ENCODE measurements around the gene CCDC197.

Gene CCDC197

GRCh38 chr14:94045101-94045500 is 48.0 kb downstream of the CCDC197 start:
- no peak for DNase-seq

GRCh38 chr14:94045563-94046345 is 48.7 kb downstream of the CCDC197 start:
- DNase-seq = no peak

- no peak for DNase-seq
Observed at GRCh38 chr14:94046696-94047250, 49.7 kb downstream of the CCDC197 start.

GRCh38 chr14:94047581-94047980 is 50.5 kb downstream of the CCDC197 start:
- no peak for DNase-seq

GRCh38 chr14:94048691-94049624 is 51.9 kb downstream of the CCDC197 start:
- DNase-seq = no peak

- no peak for DNase-seq
Observed at GRCh38 chr14:94049625-94050023, 52.5 kb downstream of the CCDC197 start.

- no peak for DNase-seq
Observed at GRCh38 chr14:94050231-94050880, 53.3 kb downstream of the CCDC197 start.

- DNase-seq = no peak
Observed at GRCh38 chr14:94051115-94051514, 54.0 kb downstream of the CCDC197 start.

GRCh38 chr14:94051779-94052178 is 54.7 kb downstream of the CCDC197 start:
- no peak for DNase-seq

- DNase-seq = no peak
Observed at GRCh38 chr14:94052199-94052598, 55.1 kb downstream of the CCDC197 start.

- no peak for DNase-seq
Observed at GRCh38 chr14:94052662-94053061, 55.6 kb downstream of the CCDC197 start.

- DNase-seq = no peak
Observed at GRCh38 chr14:94054401-94054800, 57.3 kb downstream of the CCDC197 start.

- no peak for DNase-seq
Observed at GRCh38 chr14:94054936-94055335, 57.8 kb downstream of the CCDC197 start.

GRCh38 chr14:94056579-94057308 is 59.6 kb downstream of the CCDC197 start:
- DNase-seq = no peak

- DNase-seq = no peak
Observed at GRCh38 chr14:94058128-94058673, 61.1 kb downstream of the CCDC197 start.
